Chondrocyte (in vitro differentiated cells): Measurements from ENCODE around the gene PLD4. TPM values are rescaled to one million over a fixed set of nuclear protein-coding genes. Genes with fewer than 3 reads are reported as not detected.
A peak's percentile ranks its signal among the peaks of the same experiment; 100 is the strongest.

ENCODE experiments used
- DNase-seq: peaks from one replicate; pipeline ENCODE4 v3.0.0; 2021; ENCODE audit warnings: mixed read lengths, low spot score
- H3K27ac Mint-ChIP-seq: one replicate; pipeline ENCODE4 v1.8.0; 2021; ENCODE audit warnings: mild to moderate bottlenecking, moderate library complexity, mixed read lengths; ENCODE audit not compliant: unreplicated experiment
- H3K27me3 Mint-ChIP-seq: 2 replicates; pipeline ENCODE4 v1.8.0; 2021; ENCODE audit warnings: low read depth, mixed read lengths
- H3K36me3 Mint-ChIP-seq: 2 replicates; pipeline ENCODE4 v1.8.0; 2021; ENCODE audit warnings: low read depth, mixed read lengths
- H3K4me1 Mint-ChIP-seq: 2 replicates; pipeline ENCODE4 v1.8.0; 2021; ENCODE audit warnings: low read depth, mild to moderate bottlenecking, mixed read lengths
- H3K4me3 Mint-ChIP-seq: one replicate; pipeline ENCODE4 v1.8.0; 2021; ENCODE audit warnings: mild to moderate bottlenecking, moderate library complexity, mixed read lengths; ENCODE audit not compliant: unreplicated experiment
- H3K9me3 Mint-ChIP-seq: 2 replicates; pipeline ENCODE4 v1.8.0; 2021; ENCODE audit warnings: low read depth, mixed read lengths
- total RNA-seq: library from RNA; stranded (reverse); gene quantifications from 3 replicates; pipeline ENCODE4 v1.2.1, GENCODE V29; 2021
- TF ChIP-seq, protein P1 (sequence below): fragments of 200-600 bp; sonication (generic); IDR thresholded peaks from 2 replicates; pipeline ENCODE4 v1.5.0; 2021; ENCODE audit warnings: antibody characterized with exemption, mild to moderate bottlenecking, moderate library complexity

PLD4 gene
- total RNA-seq, 1 donor from 2014 or later = 0.10 TPM

DNA sequence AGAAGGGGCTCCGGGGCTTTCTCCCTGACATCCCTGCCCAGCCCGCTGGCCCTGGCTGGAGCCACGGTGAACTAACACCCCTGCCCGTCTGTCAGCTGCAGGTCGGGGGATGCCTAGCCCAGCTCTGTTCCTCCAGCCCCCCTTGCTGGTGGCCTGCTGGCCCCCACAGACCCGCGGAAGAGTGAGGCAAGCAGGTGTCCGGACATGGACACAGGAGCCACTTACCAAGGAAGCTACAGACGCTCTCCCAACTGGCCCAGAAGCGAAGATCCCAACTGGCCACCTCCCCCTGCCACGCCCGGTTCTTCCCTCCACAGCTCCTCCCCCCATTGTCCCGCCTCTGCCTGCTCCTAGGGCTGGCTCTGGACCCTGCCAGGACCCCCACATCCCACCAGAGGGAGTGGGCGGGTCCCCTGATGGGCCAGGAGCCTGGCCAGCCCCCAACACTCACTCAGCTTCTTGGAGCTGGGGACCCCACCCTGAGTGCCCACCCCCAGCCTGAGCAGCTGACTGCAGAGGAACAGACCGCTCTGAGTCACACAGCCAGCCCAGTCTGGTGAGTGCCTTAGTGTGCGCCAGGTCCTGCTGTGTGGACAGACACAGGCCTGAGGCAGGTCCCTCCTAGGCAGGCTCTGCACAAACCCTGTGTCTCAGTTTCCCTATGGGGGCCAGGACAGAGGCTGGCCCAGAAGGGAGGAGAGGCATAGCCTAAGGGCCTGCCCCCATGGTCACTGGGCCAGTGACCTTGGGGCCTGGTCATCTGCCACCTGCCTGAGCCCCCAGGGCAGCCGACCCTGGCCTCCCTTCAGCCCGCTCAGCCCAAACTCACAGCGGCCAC is 45.8 kb downstream of the PLD4 start:
- peak overlapping the region; percentile 95 for H3K27ac Mint-ChIP-seq
- no peaks in the 10 kb centered on the region for H3K27me3 Mint-ChIP-seq
- H3K36me3 Mint-ChIP-seq = no peaks in the 10 kb centered on the region
- no peaks in the 10 kb centered on the region for H3K9me3 Mint-ChIP-seq
- peak overlapping the region; percentile 84 for H3K4me3 Mint-ChIP-seq
- TF ChIP-seq, protein P1, sequence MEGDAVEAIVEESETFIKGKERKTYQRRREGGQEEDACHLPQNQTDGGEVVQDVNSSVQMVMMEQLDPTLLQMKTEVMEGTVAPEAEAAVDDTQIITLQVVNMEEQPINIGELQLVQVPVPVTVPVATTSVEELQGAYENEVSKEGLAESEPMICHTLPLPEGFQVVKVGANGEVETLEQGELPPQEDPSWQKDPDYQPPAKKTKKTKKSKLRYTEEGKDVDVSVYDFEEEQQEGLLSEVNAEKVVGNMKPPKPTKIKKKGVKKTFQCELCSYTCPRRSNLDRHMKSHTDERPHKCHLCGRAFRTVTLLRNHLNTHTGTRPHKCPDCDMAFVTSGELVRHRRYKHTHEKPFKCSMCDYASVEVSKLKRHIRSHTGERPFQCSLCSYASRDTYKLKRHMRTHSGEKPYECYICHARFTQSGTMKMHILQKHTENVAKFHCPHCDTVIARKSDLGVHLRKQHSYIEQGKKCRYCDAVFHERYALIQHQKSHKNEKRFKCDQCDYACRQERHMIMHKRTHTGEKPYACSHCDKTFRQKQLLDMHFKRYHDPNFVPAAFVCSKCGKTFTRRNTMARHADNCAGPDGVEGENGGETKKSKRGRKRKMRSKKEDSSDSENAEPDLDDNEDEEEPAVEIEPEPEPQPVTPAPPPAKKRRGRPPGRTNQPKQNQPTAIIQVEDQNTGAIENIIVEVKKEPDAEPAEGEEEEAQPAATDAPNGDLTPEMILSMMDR = peak; percentile 30
- H3K4me1 Mint-ChIP-seq = peaks cover 79% of the 10 kb centered on the region
- no peak for DNase-seq

DNA sequence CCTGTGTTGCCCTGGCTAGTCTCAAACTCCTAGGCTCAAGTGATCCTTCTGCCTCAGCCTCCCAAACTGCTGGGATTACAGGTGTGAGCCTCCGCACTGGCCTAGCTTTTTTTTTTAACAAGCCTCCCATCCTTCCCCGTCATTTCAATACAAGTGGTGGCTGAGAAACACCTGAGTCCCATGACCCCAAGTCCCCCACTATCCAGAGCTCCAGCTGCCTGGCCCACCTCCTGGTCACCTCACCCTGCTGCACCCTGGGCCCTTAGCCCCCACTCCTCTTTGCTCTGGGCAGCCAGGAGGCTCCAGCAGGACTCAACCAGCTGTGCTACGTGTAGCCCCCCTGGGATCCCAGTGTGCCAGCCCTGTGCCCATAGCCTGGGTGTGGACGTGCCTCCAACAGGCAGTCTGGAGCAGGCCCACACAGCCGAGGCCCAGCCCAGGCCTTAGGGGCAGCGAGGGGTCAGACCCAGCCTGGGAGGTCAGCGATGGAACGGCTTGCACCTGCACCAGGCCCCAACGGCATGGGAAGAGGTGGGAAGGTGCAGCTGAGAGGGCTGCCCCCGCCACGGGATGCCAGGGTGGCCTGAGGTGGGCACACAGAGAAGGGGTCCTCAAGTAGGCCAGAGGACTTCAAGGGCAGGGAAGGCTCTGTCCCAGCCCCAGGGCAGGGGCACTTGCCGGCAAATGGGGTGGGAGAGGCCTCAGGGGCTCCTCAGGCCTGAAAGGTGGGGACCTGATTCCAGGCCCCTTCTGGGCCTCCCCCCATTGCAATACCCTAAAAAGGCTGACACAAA is 47.0 kb downstream of the PLD4 start:
- H3K4me1 Mint-ChIP-seq = peaks cover 82% of the 10 kb centered on the region
- no peaks in the 10 kb centered on the region for H3K27me3 Mint-ChIP-seq
- TF ChIP-seq, protein P1 = no peak
- H3K4me3 Mint-ChIP-seq = peak overlapping the region; percentile 84
- DNase-seq = peak; percentile 60
- H3K9me3 Mint-ChIP-seq = no peaks in the 10 kb centered on the region
- peak overlapping the region; percentile 95 for H3K27ac Mint-ChIP-seq
- H3K36me3 Mint-ChIP-seq = no peaks in the 10 kb centered on the region

GRCh38 chr14:104972301-104973134 is 47.8 kb downstream of the PLD4 start:
- Mint-ChIP-seq H3K27ac (peak overlapping the region; percentile 95), H3K27me3 (no peaks in the 10 kb centered on the region), H3K36me3 (no peaks in the 10 kb centered on the region), H3K4me3 (peak overlapping the region; percentile 32), H3K9me3 (no peaks in the 10 kb centered on the region), H3K4me1 (peaks cover 86% of the 10 kb centered on the region)
- DNase-seq = no peak
- TF ChIP-seq, protein P1 = peak; percentile 44

DNA sequence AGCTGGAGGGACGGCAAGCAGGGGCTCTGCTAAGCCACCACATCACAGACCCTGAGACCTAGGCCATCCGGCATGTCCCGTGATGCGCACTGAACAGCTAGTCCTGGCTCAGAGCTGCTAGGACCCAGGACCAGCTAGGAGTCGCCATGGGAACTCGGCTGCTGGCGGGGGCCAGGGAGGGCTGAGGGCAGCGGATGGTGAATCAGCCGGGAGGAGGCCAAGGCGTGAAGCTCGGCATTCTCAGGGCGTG is 48.4 kb downstream of the PLD4 start:
- no peaks in the 10 kb centered on the region for H3K9me3 Mint-ChIP-seq
- no peak for DNase-seq
- H3K4me3 Mint-ChIP-seq = no peak overlapping the region
- H3K36me3 Mint-ChIP-seq = no peaks in the 10 kb centered on the region
- no peaks in the 10 kb centered on the region for H3K27me3 Mint-ChIP-seq
- TF ChIP-seq, protein P1 = no peak
- H3K27ac Mint-ChIP-seq = peak overlapping the region; percentile 95
- H3K4me1 Mint-ChIP-seq = peaks cover 84% of the 10 kb centered on the region
